Lower lobe of right lung (tissue), 2 donors: Measurements from ENCODE around the gene THSD4. TPM values are rescaled to one million over a fixed set of nuclear protein-coding genes. Genes with fewer than 3 reads are reported as not detected.

Experiments
- ATAC-seq, 2 donors: fragments of 200-7000 bp; cut with Tn5 transposase; one replicate each; pipeline ENCODE4 v1.9.1; 2020 to 2022; ENCODE audit warnings: mild to moderate bottlenecking in 2 of 2, moderate library complexity in 2 of 2
- DNase-seq: peaks from one replicate; pipeline ENCODE4 v3.0.0-alpha.2; 2020
- H3K27ac ChIP-seq: fragments of 200-600 bp; one replicate; pipeline ENCODE4 v1.8.0; 2022
- H3K27me3 ChIP-seq: fragments of 200-600 bp; one replicate; pipeline ENCODE4 v1.8.0; 2022; ENCODE audit warnings: low read depth
- H3K36me3 ChIP-seq: fragments of 200-600 bp; one replicate; pipeline ENCODE4 v1.8.0; 2022; ENCODE audit warnings: mild to moderate bottlenecking
- H3K4me1 ChIP-seq: fragments of 200-600 bp; one replicate; pipeline ENCODE4 v1.8.0; 2022
- H3K4me3 ChIP-seq: fragments of 200-600 bp; one replicate; pipeline ENCODE4 v1.8.0; 2022; ENCODE audit warnings: mild to moderate bottlenecking
- H3K9me3 ChIP-seq: fragments of 200-600 bp; one replicate; pipeline ENCODE4 v1.8.0; 2022
- intact Hi-C: fragments of 100-400 bp; cut with DNase I; formaldehyde crosslinking; loops from one replicate; pipeline ENCODE4 v1.11.0; 2022
- total RNA-seq: library from RNA; stranded (reverse); fragmentation: NEBNext Ultra II Directional; extraction: Animal tissue kit (Norgen Biotek cat#: 25700); gene quantifications from one replicate; pipeline ENCODE4 v1.2.1, GENCODE V29; 2021
- TF ChIP-seq, protein P1 (sequence below): fragments of 200-600 bp; IDR thresholded peaks from one replicate; pipeline ENCODE4 v1.8.0; 2022; ENCODE audit warnings: antibody characterized with exemption, mild to moderate bottlenecking
- donor health status: DM: no; HTN: yes; CAD: no; lungs with severe emphysema.

THSD4 gene
- total RNA-seq, 1 donor from 2014 or later: 18.2 TPM

- Histone ChIP-seq H3K27ac (no peak overlapping the region), H3K36me3 (no peaks in the 10 kb centered on the region), H3K27me3 (no peaks in the 10 kb centered on the region), H3K9me3 (no peaks in the 10 kb centered on the region), H3K4me3 (no peak overlapping the region), H3K4me1 (no peaks in the 10 kb centered on the region)
- ATAC-seq (no peak), DNase-seq (no peak)
- intact Hi-C loops: no loop called here
- TF ChIP-seq, protein P1, sequence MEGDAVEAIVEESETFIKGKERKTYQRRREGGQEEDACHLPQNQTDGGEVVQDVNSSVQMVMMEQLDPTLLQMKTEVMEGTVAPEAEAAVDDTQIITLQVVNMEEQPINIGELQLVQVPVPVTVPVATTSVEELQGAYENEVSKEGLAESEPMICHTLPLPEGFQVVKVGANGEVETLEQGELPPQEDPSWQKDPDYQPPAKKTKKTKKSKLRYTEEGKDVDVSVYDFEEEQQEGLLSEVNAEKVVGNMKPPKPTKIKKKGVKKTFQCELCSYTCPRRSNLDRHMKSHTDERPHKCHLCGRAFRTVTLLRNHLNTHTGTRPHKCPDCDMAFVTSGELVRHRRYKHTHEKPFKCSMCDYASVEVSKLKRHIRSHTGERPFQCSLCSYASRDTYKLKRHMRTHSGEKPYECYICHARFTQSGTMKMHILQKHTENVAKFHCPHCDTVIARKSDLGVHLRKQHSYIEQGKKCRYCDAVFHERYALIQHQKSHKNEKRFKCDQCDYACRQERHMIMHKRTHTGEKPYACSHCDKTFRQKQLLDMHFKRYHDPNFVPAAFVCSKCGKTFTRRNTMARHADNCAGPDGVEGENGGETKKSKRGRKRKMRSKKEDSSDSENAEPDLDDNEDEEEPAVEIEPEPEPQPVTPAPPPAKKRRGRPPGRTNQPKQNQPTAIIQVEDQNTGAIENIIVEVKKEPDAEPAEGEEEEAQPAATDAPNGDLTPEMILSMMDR: no peak
Measured at GRCh38 chr15:71811752-71812735, 696.8 kb downstream of the THSD4 start.

DNA sequence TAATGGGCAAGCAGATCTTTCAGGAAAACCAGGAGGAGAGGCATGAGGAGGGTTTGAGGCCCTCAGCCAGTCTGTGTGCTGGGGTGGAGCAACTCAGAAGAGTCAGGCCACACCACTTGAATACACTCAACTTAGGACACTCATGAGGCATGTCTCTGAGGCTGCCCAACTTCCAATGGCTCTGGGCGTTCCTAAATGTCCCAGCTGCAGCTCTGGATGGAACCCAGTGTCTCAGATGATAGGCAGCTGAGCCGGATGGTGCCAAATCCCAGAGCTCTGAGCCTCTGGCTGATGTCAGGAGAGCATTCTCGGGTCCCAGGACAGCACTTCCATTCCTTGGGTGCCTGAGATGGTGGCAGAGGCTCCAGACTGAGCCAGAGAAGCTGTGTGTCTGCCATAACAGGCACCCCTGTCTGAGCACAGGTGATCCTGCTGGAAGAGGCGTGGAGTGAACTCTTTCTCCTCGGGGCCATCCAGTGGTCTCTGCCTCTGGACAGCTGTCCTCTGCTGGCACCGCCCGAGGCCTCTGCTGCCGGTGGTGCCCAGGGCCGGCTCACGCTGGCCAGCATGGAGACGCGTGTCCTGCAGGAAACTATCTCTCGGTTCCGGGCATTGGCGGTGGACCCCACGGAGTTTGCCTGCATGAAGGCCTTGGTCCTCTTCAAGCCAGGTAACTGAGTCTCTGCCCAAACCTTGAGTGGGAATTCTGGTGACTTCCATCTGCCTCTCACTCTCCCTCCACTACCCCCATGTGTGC lies 697.9 kb downstream of the THSD4 start:
- H3K9me3 ChIP-seq: no peaks in the 10 kb centered on the region
- H3K36me3 ChIP-seq: no peaks in the 10 kb centered on the region
- no peak for DNase-seq
- H3K4me3 ChIP-seq: no peak overlapping the region
- TF ChIP-seq, protein P1: no peak
- intact Hi-C loops: no loop called here
- peak; percentile 13 to 50 for ATAC-seq
- no peaks in the 10 kb centered on the region for H3K4me1 ChIP-seq
- H3K27ac ChIP-seq: no peak overlapping the region
- no peaks in the 10 kb centered on the region for H3K27me3 ChIP-seq

GRCh38 chr15:71813723-71814470 lies 698.6 kb downstream of the THSD4 start:
- H3K9me3 ChIP-seq: no peaks in the 10 kb centered on the region
- H3K27ac ChIP-seq: no peak overlapping the region
- no peaks in the 10 kb centered on the region for H3K4me1 ChIP-seq
- DNase-seq (no peak), ATAC-seq (peak in 1 of 2 donors; percentile 4)
- TF ChIP-seq, protein P1: no peak
- intact Hi-C loops: no loop called here
- no peak overlapping the region for H3K4me3 ChIP-seq
- no peaks in the 10 kb centered on the region for H3K27me3 ChIP-seq
- no peaks in the 10 kb centered on the region for H3K36me3 ChIP-seq

GRCh38 chr15:71815301-71815700 lies 700.0 kb downstream of the THSD4 start:
- ATAC-seq (no peak), DNase-seq (no peak)
- Histone ChIP-seq H3K4me1 (no peaks in the 10 kb centered on the region), H3K36me3 (no peaks in the 10 kb centered on the region), H3K27me3 (no peaks in the 10 kb centered on the region), H3K4me3 (no peak overlapping the region), H3K9me3 (peaks cover 7% of the 10 kb centered on the region), H3K27ac (no peak overlapping the region)
- TF ChIP-seq, protein P1: no peak
- intact Hi-C loops: no loop called here

DNA sequence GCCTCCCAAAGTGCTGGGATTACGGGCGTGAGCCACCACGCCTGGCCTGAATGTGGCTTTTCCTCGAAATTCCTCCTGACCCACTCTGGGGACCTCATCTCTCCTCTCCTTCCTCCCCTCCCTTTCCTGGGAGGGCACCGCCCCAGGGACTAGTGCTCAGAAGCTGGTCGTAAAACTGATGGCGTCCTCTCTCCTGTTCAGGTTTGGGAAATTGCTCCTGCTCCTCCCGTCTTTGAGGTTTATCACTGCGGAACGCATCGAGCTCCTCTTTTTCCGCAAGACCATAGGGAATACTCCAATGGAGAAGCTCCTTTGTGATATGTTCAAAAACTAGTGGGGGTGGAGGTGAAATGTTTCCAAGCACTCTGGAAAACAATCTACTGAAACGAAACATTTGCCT lies 702.1 kb downstream of the THSD4 start:
- no peaks in the 10 kb centered on the region for H3K4me1 ChIP-seq
- ATAC-seq: no peak

More for the DNA sequence above, 702.1 kb downstream of the THSD4 start:
- Histone ChIP-seq H3K27me3 (no peaks in the 10 kb centered on the region), H3K9me3 (peaks cover 28% of the 10 kb centered on the region), H3K4me3 (no peak overlapping the region), H3K27ac (no peak overlapping the region), H3K36me3 (no peaks in the 10 kb centered on the region)
- DNase-seq: no peak
- TF ChIP-seq, protein P1: no peak
- intact Hi-C loops: no loop called here
